K562 (cell line): ENCODE data around the gene PITPNB. TPM values are rescaled to one million over a fixed set of nuclear protein-coding genes. Genes with fewer than 3 reads are reported as not detected.
A peak's percentile ranks its signal among the peaks of the same experiment; 100 is the strongest.

Experiments used
- ARNT ChIP-seq, 2 experiments: fragments of 450-650 bp; IDR thresholded peaks; 2 replicates each; pipeline ENCODE4 v1.6.1; 2016; ENCODE audit warnings: mild to moderate bottlenecking in 1 of 2
- BACH1 ChIP-seq: fragments of 200-800 bp; sonication (Bioruptor generic); IDR thresholded peaks from 2 replicates; pipeline ENCODE4 v1.6.1; 2016; ENCODE audit warnings: missing genetic modification characterization, missing compliant biosample characterization
- BRF1 ChIP-seq: IDR thresholded peaks from 3 replicates; pipeline ENCODE4 v1.6.1; 2011; ENCODE audit warnings: borderline replicate concordance, mild to moderate bottlenecking; ENCODE audit not compliant: insufficient read length; ENCODE audit errors: extremely low read depth
- E2F4 ChIP-seq: sonication (generic); formaldehyde crosslinking; IDR thresholded peaks from 2 replicates; pipeline ENCODE4 v1.8.0; 2022; ENCODE audit warnings: mild to moderate bottlenecking, low read depth, missing genetic modification reagents
- FOXK2 ChIP-seq, 2 experiments: fragments of 450-650 bp; IDR thresholded peaks in 1 of 2; conservative IDR thresholded peaks in 1 of 2; 2 replicates each; pipeline ENCODE4 v1.6.1; 2016; ENCODE audit warnings: low read depth in 2 of 2, mild to moderate bottlenecking in 1 of 2
- HMG20B ChIP-seq: fragments of 250-450 bp; sonication (Bioruptor Pico); IDR thresholded peaks from 2 replicates; pipeline ENCODE4 v1.5.0; 2021; ENCODE audit warnings: mild to moderate bottlenecking
- KDM2B ChIP-seq: fragments of 250-450 bp; sonication (Bioruptor Pico); IDR thresholded peaks from 2 replicates; pipeline ENCODE4 v1.8.0; 2021; ENCODE audit warnings: mild to moderate bottlenecking, moderate library complexity
- MAFF ChIP-seq: IDR thresholded peaks from 2 replicates; pipeline ENCODE4 v1.6.1; 2012; ENCODE audit warnings: low read length, improper control_type of control experiment
- MLLT1 ChIP-seq, 2 experiments: fragments of 450-650 bp; IDR thresholded peaks; 2 replicates each; pipeline ENCODE4 v1.6.1; 2016
- MLX ChIP-seq, 2 experiments: fragments of 450-650 bp in 1 of 2; sonication (generic) in 1 of 2; formaldehyde crosslinking; conservative IDR thresholded peaks; 2 replicates each; pipeline versions ENCODE4 v1.4.0 to v1.8.1; 2020 to 2022; ENCODE audit warnings: mild to moderate bottlenecking in 1 of 2, missing genetic modification reagents in 1 of 2
- MYC ChIP-seq, 2 experiments: fragments of 250-450 bp in 1 of 2; sonication (Bioruptor Pico) in 1 of 2; IDR thresholded peaks; 2 replicates each; pipeline versions ENCODE4 v1.5.1 to v1.6.1; 2012 to 2021; ENCODE audit warnings: low read depth in 2 of 2, borderline replicate concordance in 1 of 2, improper control_type of control experiment in 1 of 2, low read length in 1 of 2, mild to moderate bottlenecking in 1 of 2, moderate library complexity in 1 of 2
- NELFE ChIP-seq: IDR thresholded peaks from 2 replicates; pipeline ENCODE4 v1.6.1; 2011; ENCODE audit warnings: mild to moderate bottlenecking; ENCODE audit not compliant: insufficient read depth, insufficient read length
- NRF1 ChIP-seq, 2 experiments: fragments of 450-650 bp; IDR thresholded peaks in 1 of 2; conservative IDR thresholded peaks in 1 of 2; 2 replicates each; pipeline ENCODE4 v1.6.1; 2014; ENCODE audit warnings: mild to moderate bottlenecking in 2 of 2
- SMAD3 ChIP-seq: fragments of 450-650 bp; formaldehyde crosslinking; conservative IDR thresholded peaks from 2 replicates; pipeline ENCODE4 v1.4.0; 2020; ENCODE audit warnings: mild to moderate bottlenecking
- TGIF2 ChIP-seq: sonication (generic); formaldehyde crosslinking; IDR thresholded peaks from 2 replicates; pipeline ENCODE4 v1.8.1; 2022; ENCODE audit warnings: mild to moderate bottlenecking, missing genetic modification reagents, moderate library complexity
- ZBTB49 ChIP-seq: sonication (generic); formaldehyde crosslinking; IDR thresholded peaks from 2 replicates; pipeline ENCODE4 v1.8.0; 2022; ENCODE audit warnings: missing genetic modification reagents, mild to moderate bottlenecking, borderline replicate concordance
- ZNF224 ChIP-seq: sonication (generic); formaldehyde crosslinking; IDR thresholded peaks from 2 replicates; pipeline ENCODE4 v1.8.0; 2022; ENCODE audit warnings: mild to moderate bottlenecking, missing genetic modification reagents
- ZNF586 ChIP-seq: fragments of 450-650 bp; formaldehyde crosslinking; conservative IDR thresholded peaks from 2 replicates; pipeline ENCODE4 v1.4.0; 2020; ENCODE audit warnings: mild to moderate bottlenecking, moderate library complexity
- ZNF740 ChIP-seq, 3 experiments: fragments of 200-800 bp in 1 of 3; sonication (Bioruptor generic) in 1 of 3; sonication (generic) in 1 of 3; formaldehyde crosslinking in 1 of 3; IDR thresholded peaks; 2 replicates each; pipeline versions ENCODE4 v1.6.1 to v1.8.0; 2016 to 2022; ENCODE audit warnings: mild to moderate bottlenecking in 2 of 3, missing compliant biosample characterization in 2 of 3, missing genetic modification characterization in 2 of 3, missing genetic modification reagents in 1 of 3
- ZNF778 ChIP-seq: fragments of 450-650 bp; formaldehyde crosslinking; IDR thresholded peaks from 2 replicates; pipeline ENCODE4 v1.4.0; 2020; ENCODE audit warnings: mild to moderate bottlenecking, moderate library complexity
- ZNF830 ChIP-seq: fragments of 250-450 bp; sonication (Bioruptor Pico); IDR thresholded peaks from 2 replicates; pipeline ENCODE4 v1.5.0; 2021; ENCODE audit warnings: mild to moderate bottlenecking
- polyA plus RNA-seq, 8 experiments: library from polyadenylated mRNA; depleted of rRNA in 4 of 8; stranded (reverse) in 5 of 8; unstranded in 3 of 8; fragments of >200 nt; fragmentation: Nextera tagmentation in 2 of 8; fragmentation: Illumina TruSeq in 1 of 8; extraction: Ambion mirVana in 2 of 8; extraction: Trizol in 1 of 8; gene quantifications; 2 replicates each; pipeline versions ENCODE4 v1.2.1 to v1.2.3, GENCODE V29; 2011 to 2014; ENCODE audit warnings: inconsistent platforms in 1 of 8, missing spikeins in 1 of 8
- total RNA-seq, 7 experiments: library from RNA; depleted of rRNA in 6 of 7; stranded (reverse); fragments of >200 nt in 6 of 7; fragmentation: Illumina TruSeq in 2 of 7; extraction: Trizol in 2 of 7; gene quantifications; 2 replicates each; pipeline versions ENCODE4 v1.2.1 to v1.2.3, GENCODE V29; 2011 to 2021; ENCODE audit warnings: low replicate concordance in 1 of 7

The PITPNB gene
- total and polyA plus RNA-seq, 9 of the 15 experiments (the other 6 are each of a cell fraction or from before 2014, with no cell fraction given) = 13.1 to 52.4 (median 34.7) TPM

- TF ChIP-seq ZBTB49 (CRISPR knock-in tag) (no peak), ZNF830 (CRISPR knock-in tag) (no peak), ZNF586 (no peak), ZNF778 (no peak), MYC (IDR thresholded peaks at IDR 0.05; ENCODE audit: low read depth, low read length) (peak; percentile 29; the same call in 1 of the 2 replicates), MYC (CRISPR knock-in tag; IDR thresholded peaks at IDR 0.05; ENCODE audit: borderline replicate concordance, low read depth) (no peak), BACH1 (no peak), MAFF (no peak), NRF1 (conservative IDR thresholded peaks at IDR 0.05 in 1 of 2, IDR thresholded peaks at IDR 0.05 in 1 of 2) (0 out of 4 replicates have a peak, but pooled peaks of 1 of the 2 experiments have one; percentile 19), ZNF224 (no peak), HMG20B (no peak), NELFE (no peak), TGIF2 (CRISPR knock-in tag) (no peak), KDM2B (CRISPR knock-in tag) (no peak), ARNT (IDR thresholded peaks at IDR 0.05) (0 out of 4 replicates have a peak, but pooled peaks of 1 of the 2 experiments have one; percentile 64), ZNF740 (CRISPR knock-in tag; IDR thresholded peaks at IDR 0.05) (no peak), ZNF740 (tag; IDR thresholded peaks at IDR 0.05) (no peak), BRF1 (no peak), E2F4 (no peak), FOXK2 (conservative IDR thresholded peaks at IDR 0.05 in 1 of 2, IDR thresholded peaks at IDR 0.05 in 1 of 2; ENCODE audit: low read depth in 2 of 2) (peak in 1 of 2 experiments; percentile 11; a peak in 1 of 4 replicates), SMAD3 (CRISPR knock-in tag) (no peak), MLX (CRISPR knock-in tag; conservative IDR thresholded peaks at IDR 0.05) (no peak), MLLT1 (IDR thresholded peaks at IDR 0.05) (no peak)
Measured at GRCh38 chr22:27913162-27913741, 5.8 kb downstream of the PITPNB start (continued).
